Endothelial cell (in vitro differentiated cells): Measurements from ENCODE around the gene NT5DC1. TPM values are rescaled to one million over a fixed set of nuclear protein-coding genes. Genes with fewer than 3 reads are reported as not detected.
A peak's percentile ranks its signal among the peaks of the same experiment; 100 is the strongest.

Experiments
- DNase-seq: peaks from one replicate; pipeline ENCODE4 v3.0.0; 2021; ENCODE audit warnings: low spot score
- H3K27ac Mint-ChIP-seq: one replicate; pipeline ENCODE4 v1.8.0; 2021; ENCODE audit warnings: mixed read lengths, inconsistent platforms; ENCODE audit not compliant: unreplicated experiment
- H3K27me3 Mint-ChIP-seq: one replicate; pipeline ENCODE4 v1.8.0; 2021; ENCODE audit warnings: mild to moderate bottlenecking, moderate library complexity, mixed read lengths, inconsistent platforms; ENCODE audit not compliant: unreplicated experiment
- H3K36me3 Mint-ChIP-seq: one replicate; pipeline ENCODE4 v1.8.0; 2021; ENCODE audit warnings: mild to moderate bottlenecking, low read depth, mixed read lengths, inconsistent platforms; ENCODE audit not compliant: unreplicated experiment
- H3K4me1 Mint-ChIP-seq: one replicate; pipeline ENCODE4 v1.8.0; 2021; ENCODE audit warnings: mild to moderate bottlenecking, mixed read lengths, inconsistent platforms; ENCODE audit not compliant: unreplicated experiment
- H3K4me3 Mint-ChIP-seq: one replicate; pipeline ENCODE4 v1.8.0; 2021; ENCODE audit warnings: mild to moderate bottlenecking, mixed read lengths, inconsistent platforms; ENCODE audit not compliant: unreplicated experiment
- H3K9me3 Mint-ChIP-seq: one replicate; pipeline ENCODE4 v1.8.0; 2021; ENCODE audit warnings: mixed read lengths, inconsistent platforms; ENCODE audit not compliant: unreplicated experiment
- CTCF ChIP-seq: fragments of 200-600 bp; sonication (generic); IDR thresholded peaks from one replicate; pipeline ENCODE4 v1.5.0; 2021; ENCODE audit warnings: antibody characterized with exemption; ENCODE audit not compliant: unreplicated experiment
- total RNA-seq: library from RNA; stranded (reverse); fragmentation: NEBNext Ultra II Directional; extraction: Animal tissue kit (Norgen Biotek cat#: 25700); gene quantifications from one replicate; pipeline ENCODE4 v1.2.1, GENCODE V29; 2021; ENCODE audit not compliant: unreplicated experiment

NT5DC1 gene
- total RNA-seq, 1 donor from 2014 or later: 33.9 TPM

GRCh38 chr6:116279232-116280160, 178.8 kb downstream of the NT5DC1 start, which contains the start of gene TSPYL1:
TSPYL1 (minus strand) TSS chr6:116279930; CDS start chr6:116279830, 100 bp downstream.
- Mint-ChIP-seq H3K36me3 (peaks cover 12% of the 10 kb centered on the region), H3K9me3 (no peaks in the 10 kb centered on the region), H3K4me3 (peak within 1 kb of the TSS; percentile 98), H3K4me1 (peaks cover 55% of the 10 kb centered on the region), H3K27ac (peak within 1 kb of the TSS; percentile 99), H3K27me3 (peaks cover 10% of the 10 kb centered on the region)
- DNase-seq: peak; percentile 93
- no peak for TF ChIP-seq CTCF

GRCh38 chr6:116280161-116280932, 179.7 kb downstream of the NT5DC1 start:
- H3K36me3 Mint-ChIP-seq: peaks cover 12% of the 10 kb centered on the region

GRCh38 chr6:116280933-116281316, 180.3 kb downstream of the NT5DC1 start:
- H3K36me3 Mint-ChIP-seq: peaks cover 12% of the 10 kb centered on the region
- DNase-seq: no peak
- H3K9me3 Mint-ChIP-seq: no peaks in the 10 kb centered on the region
- peak overlapping the region; percentile 99 for H3K27ac Mint-ChIP-seq
- TF ChIP-seq CTCF: no peak
- H3K4me1 Mint-ChIP-seq: peaks cover 51% of the 10 kb centered on the region
- peaks cover 10% of the 10 kb centered on the region for H3K27me3 Mint-ChIP-seq
- peak overlapping the region; percentile 98 for H3K4me3 Mint-ChIP-seq

More at GRCh38 chr6:116280161-116280932, 179.7 kb downstream of the NT5DC1 start:
- no peak for DNase-seq
- H3K4me1 Mint-ChIP-seq: peaks cover 55% of the 10 kb centered on the region
- no peak for TF ChIP-seq CTCF
- H3K27me3 Mint-ChIP-seq: peaks cover 10% of the 10 kb centered on the region
- peak overlapping the region; percentile 99 for H3K27ac Mint-ChIP-seq
- H3K4me3 Mint-ChIP-seq: peak overlapping the region; percentile 98
- no peaks in the 10 kb centered on the region for H3K9me3 Mint-ChIP-seq

- peaks cover 36% of the 10 kb centered on the region for H3K4me1 Mint-ChIP-seq
- no peak overlapping the region for H3K27ac Mint-ChIP-seq
- no peaks in the 10 kb centered on the region for H3K9me3 Mint-ChIP-seq
- H3K4me3 Mint-ChIP-seq: no peak overlapping the region
- DNase-seq: no peak
- H3K36me3 Mint-ChIP-seq: peaks cover 8% of the 10 kb centered on the region
- no peak for TF ChIP-seq CTCF
- H3K27me3 Mint-ChIP-seq: peaks cover 6% of the 10 kb centered on the region
Observed at GRCh38 chr6:116282698-116283097, 182.0 kb downstream of the NT5DC1 start.
